HepG2 (cell line): Measurements from ENCODE around the gene OSGIN1. TPM values are rescaled to one million over a fixed set of nuclear protein-coding genes. Genes with fewer than 3 reads are reported as not detected.
A peak's percentile ranks its signal among the peaks of the same experiment; 100 is the strongest.

ENCODE experiments used
- ATAC-seq: fragments of 200-7000 bp; cut with Tn5 transposase; 3 replicates; pipeline ENCODE4 v1.9.1; 2020; ENCODE audit warnings: mild to moderate bottlenecking, moderate library complexity
- BruUV-seq: library from RNA; stranded (reverse); fragments of 400-500 nt; replicated peaks from 2 replicates; lab custom pipeline; 2021; lab: Mats Ljungman, UMichigan
- CTCF ChIA-PET: fragments of 300-600 bp; formaldehyde crosslinking; extraction: SDS; loops from one replicate; lab custom pipeline; 2021; ENCODE audit warnings: low total read pairs, inconsistent platforms, low intra/inter-chr PET ratio; lab: Yijun Ruan, JAX
- POLR2A ChIA-PET: fragments of 350-600 bp; sonication (Branson Sonifier 250); formaldehyde crosslinking; loops from one replicate; lab custom pipeline; 2020; ENCODE audit warnings: antibody characterized with exemption, inconsistent platforms; lab: Yijun Ruan, JAX
- DNase-seq: peaks from one replicate; pipeline ENCODE4 v3.0.0-alpha.2; 2015; ENCODE audit warnings: low spot score
- FAIRE-seq: peaks from 3 replicates; lab custom pipeline; 2011; peaks lifted over from hg19 to GRCh38; lab: Jason Lieb, UNC
- H2AFZ ChIP-seq: one replicate; pipeline ENCODE4 v1.6.1; 2011; ENCODE audit warnings: low read length, inconsistent platforms
- H3K27ac ChIP-seq: fragments of 300-600 bp; 3 replicates; pipeline ENCODE4 v1.8.0; 2011; ENCODE audit warnings: mixed run types, mild to moderate bottlenecking, mixed read lengths, low read length, inconsistent platforms; ENCODE audit not compliant: insufficient read depth; ENCODE audit errors: extremely low read length
- H3K27me3 ChIP-seq, 2 experiments: fragments of 200-600 bp in 1 of 2; 2 replicates in 1 of 2; 3 replicates in 1 of 2; pipeline versions ENCODE4 v1.6.0 to v1.8.0; 2011; ENCODE audit warnings: low read length in 2 of 2, mild to moderate bottlenecking in 2 of 2, moderate library complexity in 2 of 2, inconsistent platforms in 1 of 2; ENCODE audit not compliant: insufficient read depth in 2 of 2, control insufficient read depth in 1 of 2
- H3K36me3 ChIP-seq, 2 experiments: fragments of 200-600 bp in 1 of 2; replicated peaks in 1 of 2; 2 replicates in 1 of 2; 3 replicates in 1 of 2; pipeline versions ENCODE4 v1.5.1 to v1.8.0; 2011; ENCODE audit warnings: low read length in 2 of 2, inconsistent platforms in 1 of 2; ENCODE audit not compliant: insufficient read depth in 2 of 2, control insufficient read depth in 1 of 2
- H3K4me1 ChIP-seq: 2 replicates; pipeline ENCODE4 v1.5.1; 2012; ENCODE audit warnings: low read length, inconsistent platforms; ENCODE audit not compliant: insufficient read depth
- H3K4me2 ChIP-seq: 2 replicates; pipeline ENCODE4 v1.6.0; 2011; ENCODE audit warnings: low read depth, low read length, inconsistent platforms
- H3K4me3 ChIP-seq, 3 experiments: fragments of 200-600 bp in 1 of 3; sonication (generic), shearing (Covaris generic) in 1 of 3; replicated peaks in 1 of 3; 2 replicates each; pipeline ENCODE4 v1.5.1; 2011 to 2016; ENCODE audit warnings: low read length in 3 of 3, inconsistent platforms in 2 of 3, low read depth in 2 of 3, mild to moderate bottlenecking in 2 of 3, control low read depth in 1 of 3, mixed read lengths in 1 of 3; ENCODE audit not compliant: insufficient read depth in 1 of 3
- H3K79me2 ChIP-seq: one replicate; pipeline ENCODE4 v1.6.1; 2011; ENCODE audit warnings: low read length, inconsistent platforms; ENCODE audit not compliant: insufficient read depth
- H3K9ac ChIP-seq: 2 replicates; pipeline ENCODE4 v1.6.0; 2011; ENCODE audit warnings: mild to moderate bottlenecking, low read depth, low read length, inconsistent platforms; ENCODE audit not compliant: insufficient read depth
- H3K9me3 ChIP-seq: 2 replicates; pipeline ENCODE4 v1.5.1; 2012; ENCODE audit warnings: mild to moderate bottlenecking, low read length
- H4K20me1 ChIP-seq: 2 replicates; pipeline ENCODE4 v1.6.0; 2011; ENCODE audit warnings: inconsistent platforms, mild to moderate bottlenecking, low read length, moderate library complexity; ENCODE audit not compliant: insufficient read depth
- BRD4 ChIP-seq: sonication (generic); formaldehyde crosslinking; IDR thresholded peaks from 2 replicates; pipeline ENCODE4 v1.4.0; 2020; ENCODE audit warnings: missing genetic modification reagents
- EEA1 ChIP-seq: sonication (generic); formaldehyde crosslinking; IDR thresholded peaks from 2 replicates; pipeline ENCODE4 v1.5.1; 2020; ENCODE audit warnings: mild to moderate bottlenecking, missing genetic modification reagents, borderline replicate concordance
- FOSL2 ChIP-seq: sonication (generic); formaldehyde crosslinking; IDR thresholded peaks from 2 replicates; pipeline ENCODE4 v1.4.0; 2020; ENCODE audit warnings: missing genetic modification reagents
- GATA4 ChIP-seq: sonication (generic); IDR thresholded peaks from 2 replicates; pipeline ENCODE4 v1.6.1; 2016; ENCODE audit warnings: antibody characterized with exemption, low read depth, borderline replicate concordance
- RFX3 ChIP-seq: IDR thresholded peaks from 2 replicates; pipeline ENCODE4 v1.6.1; 2016; ENCODE audit warnings: missing biosample characterization, missing genetic modification reagents
- SRSF4 ChIP-seq: fragments of 200-400 bp; formaldehyde crosslinking; IDR thresholded peaks from one replicate; pipeline ENCODE4 v1.6.1; 2018; ENCODE audit warnings: mild to moderate bottlenecking, low read depth, low read length, moderate library complexity; ENCODE audit not compliant: poor library complexity, severe bottlenecking
- ZNF660 ChIP-seq: sonication (generic); formaldehyde crosslinking; IDR thresholded peaks from 2 replicates; pipeline ENCODE4 v1.5.1; 2020; ENCODE audit warnings: mild to moderate bottlenecking, low read depth, missing genetic modification reagents, borderline replicate concordance
- WGBS: methylation state at CpG from one replicate; pipeline ENCODE4 v1.1.6; 2017; ENCODE audit warnings: low lambda C conversion rate; 5-methylcytosine and 5-hydroxymethylcytosine counted together
- in situ Hi-C: cut with HindIII; loops from 2 replicates; pipeline ENCODE4 v1.10.0; 2017; ENCODE audit warnings: low pct_unique_long_range_greater_than_20kb; ENCODE audit not compliant: extremely low pct_ligation_motif_present
- intact Hi-C: fragments of 100-400 bp; cut with micrococcal nuclease; formaldehyde crosslinking; loops from one replicate; pipeline ENCODE4 v1.10.0; 2022; ENCODE audit not compliant: unreplicated experiment
- polyA plus RNA-seq, 8 experiments: library from polyadenylated mRNA; depleted of rRNA in 3 of 8; stranded (reverse) in 7 of 8; unstranded in 1 of 8; fragments of >200 nt; fragmentation: Illumina TruSeq in 4 of 8; extraction: Trizol in 4 of 8; gene quantifications; 2 replicates each; pipeline versions ENCODE4 v1.2.1 to v1.2.3, GENCODE V29; 2011 to 2016; ENCODE audit warnings: low read depth in 4 of 8, missing spikeins in 1 of 8, mixed read lengths in 1 of 8; ENCODE audit not compliant: insufficient read depth in 1 of 8
- total RNA-seq, 5 experiments: library from RNA; depleted of rRNA; stranded (reverse); fragments of >200 nt; fragmentation: Illumina TruSeq; extraction: Trizol; gene quantifications; 2 replicates each; pipeline ENCODE4 v1.2.3, GENCODE V29; 2016; ENCODE audit warnings: low read depth in 1 of 5
- TF ChIP-seq, protein P1 (sequence below): sonication (generic); formaldehyde crosslinking; conservative IDR thresholded peaks from 2 replicates; pipeline ENCODE4 v1.8.0; 2022; ENCODE audit warnings: mild to moderate bottlenecking, moderate library complexity, missing genetic modification reagents

Gene OSGIN1
- total and polyA plus RNA-seq, 2 of the 13 experiments (the other 11 are each of a cell fraction or from before 2014, with no cell fraction given), result 20.5 to 27.1 TPM

DNA sequence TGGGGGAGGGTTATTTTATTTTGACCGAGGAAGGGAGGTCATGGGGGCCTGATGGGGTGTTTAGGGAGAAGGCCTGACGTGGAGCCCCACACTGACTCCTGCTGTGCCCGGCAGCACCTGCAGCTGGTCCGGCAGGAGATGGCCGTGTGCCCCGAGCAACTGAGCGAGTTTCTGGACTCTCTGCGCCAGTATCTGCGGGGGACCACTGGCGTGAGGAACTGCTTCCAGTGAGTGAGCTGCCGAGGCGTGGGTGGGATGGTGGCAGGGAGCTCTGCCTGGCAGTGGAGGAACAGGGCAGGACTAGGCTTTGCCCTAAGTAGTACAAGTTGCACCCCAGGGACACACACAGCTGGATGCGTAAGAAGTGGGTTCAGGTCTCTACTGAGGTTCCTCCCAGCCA, 45.1 kb downstream of the OSGIN1 start:
- ChIA-PET CTCF (no interaction called here), POLR2A (no interaction called here)
- H3K27me3 ChIP-seq, result peaks cover 11 to 44% of the 10 kb centered on the region in 2 experiments
- no peaks in the 10 kb centered on the region for H3K9me3 ChIP-seq
- no peak for ATAC-seq
- H3K9ac ChIP-seq, result no peak overlapping the region
- H3K4me2 ChIP-seq, result no peak overlapping the region
- TF ChIP-seq SRSF4 (no peak), RFX3 (CRISPR knock-in tag) (no peak), BRD4 (no peak), EEA1 (no peak), ZNF660 (no peak)
- TF ChIP-seq, protein P1, sequence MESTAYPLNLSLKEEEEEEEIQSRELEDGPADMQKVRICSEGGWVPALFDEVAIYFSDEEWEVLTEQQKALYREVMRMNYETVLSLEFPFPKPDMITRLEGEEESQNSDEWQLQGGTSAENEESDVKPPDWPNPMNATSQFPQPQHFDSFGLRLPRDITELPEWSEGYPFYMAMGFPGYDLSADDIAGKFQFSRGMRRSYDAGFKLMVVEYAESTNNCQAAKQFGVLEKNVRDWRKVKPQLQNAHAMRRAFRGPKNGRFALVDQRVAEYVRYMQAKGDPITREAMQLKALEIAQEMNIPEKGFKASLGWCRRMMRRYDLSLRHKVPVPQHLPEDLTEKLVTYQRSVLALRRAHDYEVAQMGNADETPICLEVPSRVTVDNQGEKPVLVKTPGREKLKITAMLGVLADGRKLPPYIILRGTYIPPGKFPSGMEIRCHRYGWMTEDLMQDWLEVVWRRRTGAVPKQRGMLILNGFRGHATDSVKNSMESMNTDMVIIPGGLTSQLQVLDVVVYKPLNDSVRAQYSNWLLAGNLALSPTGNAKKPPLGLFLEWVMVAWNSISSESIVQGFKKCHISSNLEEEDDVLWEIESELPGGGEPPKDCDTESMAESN (CRISPR knock-in tag), result no peak
- TF ChIP-seq, all 625 proteins: peak for 0
- no TSS peak for BruUV-seq
- Histone ChIP-seq H3K27ac (no peak overlapping the region), H3K4me3 (no peak overlapping the region), H3K79me2 (no peaks in the 10 kb centered on the region), H3K36me3 (no peaks in the 10 kb centered on the region), H2AFZ (no peak overlapping the region), H4K20me1 (no peaks in the 10 kb centered on the region), H3K4me1 (peaks cover 20% of the 10 kb centered on the region)
- DNase-seq (no peak), FAIRE-seq (no peak)
- in situ Hi-C loops, result no loop called here
- intact Hi-C loops, result no loop called here
- 41% methylated on average over 13 of the region's 13 CpGs for WGBS

DNA sequence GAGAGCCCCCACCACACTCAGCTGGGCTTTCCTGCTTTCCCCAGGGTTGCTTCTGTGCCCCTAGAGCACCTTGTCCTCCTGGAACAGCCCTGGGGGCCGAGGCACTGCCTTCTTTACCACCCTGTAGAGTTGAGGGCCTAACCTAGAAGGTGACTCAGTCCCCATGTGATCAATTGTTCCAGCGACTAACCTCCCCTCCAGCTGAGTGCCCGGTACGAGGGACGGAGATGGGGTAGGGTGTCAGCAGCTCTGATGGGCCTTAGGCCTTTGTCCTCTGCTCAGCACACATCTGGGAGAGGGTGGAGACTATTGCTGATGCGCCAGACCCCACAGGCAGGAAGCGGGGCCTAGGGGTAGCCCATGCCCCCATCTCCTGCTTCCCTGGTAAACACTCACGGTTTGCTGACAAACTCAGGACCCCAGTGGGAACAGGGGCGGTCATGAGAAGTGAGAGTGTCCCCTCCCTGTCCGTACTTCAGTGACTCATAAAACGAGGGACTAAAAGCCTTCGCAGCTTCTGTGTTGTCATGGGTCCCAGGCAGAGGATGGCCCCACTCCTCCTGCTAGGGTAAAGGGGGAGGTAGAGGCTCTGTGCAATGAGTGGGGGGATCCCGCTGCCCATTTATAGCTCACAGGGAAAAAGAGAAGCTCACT, 48.1 kb downstream of the OSGIN1 start:
- H3K4me2 ChIP-seq, result no peak overlapping the region
- no peak overlapping the region for H3K9ac ChIP-seq
- H3K36me3 ChIP-seq, result no peaks in the 10 kb centered on the region
- H3K9me3 ChIP-seq, result no peaks in the 10 kb centered on the region
- no peak overlapping the region for H3K4me3 ChIP-seq
- no peaks in the 10 kb centered on the region for H4K20me1 ChIP-seq
- 18% methylated on average over 9 of the region's 13 CpGs for WGBS
- intact Hi-C loops (no loop called here), in situ Hi-C loops (no loop called here)
- ChIA-PET CTCF (no interaction called here), POLR2A (no interaction called here)
- H3K27me3 ChIP-seq, result peaks cover 14 to 59% of the 10 kb centered on the region in 2 experiments
- FAIRE-seq (no peak), ATAC-seq (peak; percentile 7; the same call in 2 of the 3 replicates), DNase-seq (no peak)
- TF ChIP-seq FOSL2 (CRISPR knock-in tag), result peak; percentile 25
- TF ChIP-seq GATA4, result no peak
- H3K79me2 ChIP-seq, result no peaks in the 10 kb centered on the region
- no TSS peak for BruUV-seq
- no peak overlapping the region for H2AFZ ChIP-seq
- H3K4me1 ChIP-seq, result no peaks in the 10 kb centered on the region
- H3K27ac ChIP-seq, result no peak overlapping the region
